HG03025 (cell line): ENCODE measurements around the gene UMODL1.
"Not testable (repeated sequence)": the region's sequence is repeated elsewhere in the genome, so short reads cannot be mapped to it uniquely, and the experiment has no call there.

Experiments used
- ATAC-seq: cut with Tn5 transposase; IDR thresholded peaks from one replicate; pipeline ENCODE4 v1.9.1; 2021; ENCODE audit warnings: mild to moderate bottlenecking, moderate library complexity; ENCODE audit not compliant: unreplicated experiment, low FRiP score

UMODL1 gene

GRCh38 chr21:42111811-42112210 lies 40.7 kb downstream of the UMODL1 start:
- no peak for ATAC-seq

GRCh38 chr21:42112238-42112637 lies 41.1 kb downstream of the UMODL1 start:
- ATAC-seq, result no peak

GRCh38 chr21:42112857-42113256 lies 41.7 kb downstream of the UMODL1 start:
- ATAC-seq, result no peak

- no peak for ATAC-seq
Measured at GRCh38 chr21:42113926-42114409, 42.9 kb downstream of the UMODL1 start.

GRCh38 chr21:42114646-42115045 lies 43.5 kb downstream of the UMODL1 start:
- no peak for ATAC-seq

- no peak for ATAC-seq
Measured at GRCh38 chr21:42115136-42115683, 44.1 kb downstream of the UMODL1 start.

- ATAC-seq, result not testable (repeated sequence)
Measured at GRCh38 chr21:42116551-42116950, 45.4 kb downstream of the UMODL1 start.

GRCh38 chr21:42117229-42117966 lies 46.3 kb downstream of the UMODL1 start:
- ATAC-seq, result no peak

- ATAC-seq, result no peak
Measured at GRCh38 chr21:42117967-42118780, 47.1 kb downstream of the UMODL1 start.

- no peak for ATAC-seq
Measured at GRCh38 chr21:42118901-42119300, 47.8 kb downstream of the UMODL1 start.

- ATAC-seq, result no peak
Measured at GRCh38 chr21:42120101-42120902, 49.2 kb downstream of the UMODL1 start.

- no peak for ATAC-seq
Measured at GRCh38 chr21:42120903-42121535, 49.9 kb downstream of the UMODL1 start.

- ATAC-seq, result no peak
Measured at GRCh38 chr21:42121794-42122193, 50.7 kb downstream of the UMODL1 start.

- no peak for ATAC-seq
Measured at GRCh38 chr21:42122398-42122797, 51.3 kb downstream of the UMODL1 start.

- ATAC-seq, result no peak
Measured at GRCh38 chr21:42122808-42123207, 51.7 kb downstream of the UMODL1 start.

GRCh38 chr21:42123219-42123908 lies 52.2 kb downstream of the UMODL1 start:
- ATAC-seq, result no peak

- no peak for ATAC-seq
Measured at GRCh38 chr21:42124081-42124480, 53.0 kb downstream of the UMODL1 start.

- no peak for ATAC-seq
Measured at GRCh38 chr21:42124826-42125570, 53.9 kb downstream of the UMODL1 start.
